Right atrium auricular region (tissue), 2 donors: ENCODE results near the gene DUSP10. TPM values are rescaled to one million over a fixed set of nuclear protein-coding genes. Genes with fewer than 3 reads are reported as not detected.

Experiments used
- DNase-seq: peaks from one replicate; pipeline ENCODE4 v3.0.0-alpha.2; 2019; ENCODE audit warnings: low spot score
- H3K27ac ChIP-seq, 2 donors: fragments of 200-600 bp; sonication (generic); 1 replicate in 1 of 2; 2 replicates in 1 of 2; pipeline ENCODE4 v1.5.1; 2016 to 2019
- H3K27me3 ChIP-seq, 2 donors: fragments of 200-600 bp; sonication (generic); one replicate each; pipeline versions ENCODE4 v1.5.1 to v1.6.0; 2017 to 2019
- H3K36me3 ChIP-seq: fragments of 200-600 bp; sonication (generic); one replicate; pipeline ENCODE4 v1.5.1; 2016
- H3K4me1 ChIP-seq, 2 donors: fragments of 200-600 bp; sonication (generic); one replicate each; pipeline versions ENCODE4 v1.5.1 to v1.6.0; 2017 to 2019
- H3K4me3 ChIP-seq, 2 donors: fragments of 200-600 bp; sonication (generic); 1 replicate in 1 of 2; 2 replicates in 1 of 2; pipeline ENCODE4 v1.5.1; 2017 to 2019; ENCODE audit warnings: mild to moderate bottlenecking in 1 of 2, moderate library complexity in 1 of 2
- H3K9me3 ChIP-seq, 2 donors: fragments of 200-600 bp; sonication (generic); one replicate each; pipeline ENCODE4 v1.5.1; 2019
- total RNA-seq, 2 donors: library from RNA; depleted of rRNA; stranded (reverse); fragments of >200 nt; gene quantifications; one replicate each; pipeline ENCODE4 v1.1.0, GENCODE V29; 2016
- TF ChIP-seq, protein P1 (sequence below), 2 donors: fragments of 200-600 bp; sonication (generic); IDR thresholded peaks; one replicate each; pipeline ENCODE4 v1.5.1; 2019; ENCODE audit warnings: antibody characterized with exemption in 2 of 2

DUSP10 gene
- total RNA-seq, 2 donors from 2014 or later: 3.3 to 6.4 TPM

GRCh38 chr1:221778125-221778524 is 36.2 kb upstream of the DUSP10 start:
- Histone ChIP-seq H3K4me3 (no peak overlapping the region), H3K27me3 (no peaks in the 10 kb centered on the region), H3K36me3 (no peaks in the 10 kb centered on the region), H3K4me1 (no peaks in the 10 kb centered on the region), H3K9me3 (no peaks in the 10 kb centered on the region), H3K27ac (no peak overlapping the region)
- DNase-seq: no peak
- TF ChIP-seq, protein P1, sequence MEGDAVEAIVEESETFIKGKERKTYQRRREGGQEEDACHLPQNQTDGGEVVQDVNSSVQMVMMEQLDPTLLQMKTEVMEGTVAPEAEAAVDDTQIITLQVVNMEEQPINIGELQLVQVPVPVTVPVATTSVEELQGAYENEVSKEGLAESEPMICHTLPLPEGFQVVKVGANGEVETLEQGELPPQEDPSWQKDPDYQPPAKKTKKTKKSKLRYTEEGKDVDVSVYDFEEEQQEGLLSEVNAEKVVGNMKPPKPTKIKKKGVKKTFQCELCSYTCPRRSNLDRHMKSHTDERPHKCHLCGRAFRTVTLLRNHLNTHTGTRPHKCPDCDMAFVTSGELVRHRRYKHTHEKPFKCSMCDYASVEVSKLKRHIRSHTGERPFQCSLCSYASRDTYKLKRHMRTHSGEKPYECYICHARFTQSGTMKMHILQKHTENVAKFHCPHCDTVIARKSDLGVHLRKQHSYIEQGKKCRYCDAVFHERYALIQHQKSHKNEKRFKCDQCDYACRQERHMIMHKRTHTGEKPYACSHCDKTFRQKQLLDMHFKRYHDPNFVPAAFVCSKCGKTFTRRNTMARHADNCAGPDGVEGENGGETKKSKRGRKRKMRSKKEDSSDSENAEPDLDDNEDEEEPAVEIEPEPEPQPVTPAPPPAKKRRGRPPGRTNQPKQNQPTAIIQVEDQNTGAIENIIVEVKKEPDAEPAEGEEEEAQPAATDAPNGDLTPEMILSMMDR (IDR thresholded peaks at IDR 0.05): no peak

GRCh38 chr1:221777431-221778072 is 35.7 kb upstream of the DUSP10 start:
- Histone ChIP-seq H3K4me3 (no peak overlapping the region), H3K36me3 (no peaks in the 10 kb centered on the region), H3K27ac (no peak overlapping the region), H3K4me1 (no peaks in the 10 kb centered on the region), H3K9me3 (no peaks in the 10 kb centered on the region), H3K27me3 (no peaks in the 10 kb centered on the region)
- TF ChIP-seq, protein P1 (IDR thresholded peaks at IDR 0.05): no peak
- no peak for DNase-seq

GRCh38 chr1:221776495-221777301 is 34.8 kb upstream of the DUSP10 start:
- TF ChIP-seq, protein P1 (IDR thresholded peaks at IDR 0.05): no peak
- Histone ChIP-seq H3K27me3 (no peaks in the 10 kb centered on the region), H3K4me1 (no peaks in the 10 kb centered on the region), H3K9me3 (no peaks in the 10 kb centered on the region), H3K27ac (no peak overlapping the region), H3K36me3 (no peaks in the 10 kb centered on the region), H3K4me3 (no peak overlapping the region)
- DNase-seq: no peak

DNA sequence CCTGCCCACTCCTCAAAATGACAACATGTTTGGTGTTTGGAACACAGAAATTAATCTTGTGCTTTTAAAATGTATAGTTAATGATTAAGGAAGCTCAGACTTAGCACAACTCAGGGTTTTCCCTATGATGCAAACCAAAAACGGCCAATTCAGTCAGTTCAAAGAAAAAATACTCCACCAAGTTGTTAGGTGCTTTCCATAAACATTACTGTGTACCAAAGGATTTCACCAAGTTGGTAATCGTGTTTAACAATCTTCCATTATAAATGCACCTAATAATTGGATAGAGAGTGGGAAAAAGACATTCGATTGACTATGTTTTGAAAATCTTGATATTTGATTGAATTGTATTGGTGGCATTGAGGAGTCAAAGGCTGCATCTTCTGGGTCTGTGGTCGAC is 33.3 kb upstream of the DUSP10 start:
- Histone ChIP-seq H3K4me1 (no peaks in the 10 kb centered on the region), H3K4me3 (no peak overlapping the region), H3K27ac (no peak overlapping the region), H3K27me3 (no peaks in the 10 kb centered on the region), H3K36me3 (no peaks in the 10 kb centered on the region), H3K9me3 (no peaks in the 10 kb centered on the region)
- TF ChIP-seq, protein P1 (IDR thresholded peaks at IDR 0.05): no peak
- DNase-seq: no peak

DNA sequence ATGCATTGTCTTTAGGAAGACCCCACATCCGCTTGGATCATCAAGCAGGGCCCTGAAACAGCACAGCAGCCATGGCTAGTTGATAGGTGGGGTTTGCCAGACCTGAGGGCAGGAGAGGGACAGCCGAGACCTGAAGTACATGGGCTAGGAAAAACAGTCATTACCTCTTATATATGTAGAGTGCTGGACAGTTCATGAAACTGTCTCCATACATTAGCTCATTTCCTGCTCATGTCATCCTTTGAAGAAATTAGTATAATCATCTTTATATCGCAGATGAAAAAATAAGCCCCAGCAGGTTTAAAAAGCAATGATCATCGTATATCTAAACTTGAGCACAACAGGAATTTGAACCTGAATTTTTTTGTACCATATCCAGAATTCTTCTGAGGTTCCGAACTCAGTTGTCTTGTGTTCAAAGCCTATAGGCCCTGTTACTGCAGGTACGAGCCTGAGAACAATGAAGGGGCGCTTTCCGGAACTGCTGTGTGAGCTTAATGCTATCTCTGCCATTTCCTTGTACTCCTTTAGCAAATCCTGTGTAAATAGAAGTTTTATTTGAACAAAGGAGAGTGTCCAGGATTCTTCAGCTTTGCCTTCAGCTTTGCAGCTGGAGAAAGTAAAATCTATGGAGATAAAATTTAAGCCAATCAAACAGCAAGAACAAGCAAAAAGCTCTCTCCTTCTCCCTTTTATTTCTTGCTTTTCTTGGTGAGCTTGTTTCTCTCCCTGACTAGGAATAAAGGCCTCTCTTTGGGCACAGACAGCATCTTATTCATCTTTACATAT is 32.4 kb upstream of the DUSP10 start:
- H3K4me3 ChIP-seq: no peak overlapping the region
- H3K27me3 ChIP-seq: no peaks in the 10 kb centered on the region
- H3K36me3 ChIP-seq: no peaks in the 10 kb centered on the region
- TF ChIP-seq, protein P1 (IDR thresholded peaks at IDR 0.05): no peak
- H3K27ac ChIP-seq: no peak overlapping the region
- no peaks in the 10 kb centered on the region for H3K9me3 ChIP-seq
- H3K4me1 ChIP-seq: no peaks in the 10 kb centered on the region
- no peak for DNase-seq
